SU-DHL-6 (cell line): Measurements from ENCODE around the gene MBP.

Experiments
- CTCF ChIP-seq: fragments of 200-600 bp; sonication (generic); IDR thresholded peaks from one replicate; pipeline ENCODE4 v1.5.1; 2017; ENCODE audit warnings: antibody characterized with exemption, mild to moderate bottlenecking, low read length, moderate library complexity; ENCODE audit not compliant: insufficient read depth, poor library complexity, severe bottlenecking
- EZH2phosphoT487 ChIP-seq: fragments of 200-600 bp; sonication (generic), shearing (Covaris generic); conservative IDR thresholded peaks from 2 replicates; pipeline ENCODE4 v1.6.1; 2018; ENCODE audit warnings: mild to moderate bottlenecking, antibody characterized with exemption, low read length, moderate library complexity, mixed read lengths

- no peak for TF ChIP-seq CTCF
- no peak for TF ChIP-seq EZH2phosphoT487
These were observed 9.0 kb downstream of the MBP start for GRCh38 chr18:77123320-77124231.
